HG02763 (cell line): ENCODE data around the gene PLA2G2C.
"Not testable (repeated sequence)": the region's sequence is repeated elsewhere in the genome, so short reads cannot be mapped to it uniquely, and the experiment has no call there.

ENCODE experiments used
- ATAC-seq: cut with Tn5 transposase; IDR thresholded peaks from one replicate; pipeline ENCODE4 v1.9.1; 2021; ENCODE audit warnings: mild to moderate bottlenecking, moderate library complexity; ENCODE audit not compliant: unreplicated experiment

The PLA2G2C gene

GRCh38 chr1:20138346-20138745, 48.0 kb downstream of the PLA2G2C start:
- ATAC-seq = no peak

- no peak for ATAC-seq
These were observed 48.7 kb downstream of the PLA2G2C start for GRCh38 chr1:20137604-20138003.

- ATAC-seq = no peak
These were observed 49.3 kb downstream of the PLA2G2C start for GRCh38 chr1:20137055-20137454.

GRCh38 chr1:20136249-20136648, 50.1 kb downstream of the PLA2G2C start:
- no peak for ATAC-seq

GRCh38 chr1:20134995-20135394, 51.3 kb downstream of the PLA2G2C start:
- ATAC-seq = no peak

- ATAC-seq = not testable (repeated sequence)
These were observed 55.8 kb downstream of the PLA2G2C start for GRCh38 chr1:20130518-20130917.

GRCh38 chr1:20126806-20127440, 59.4 kb downstream of the PLA2G2C start:
- no peak for ATAC-seq

- no peak for ATAC-seq
These were observed 60.1 kb downstream of the PLA2G2C start for GRCh38 chr1:20126041-20126805.

- ATAC-seq = no peak
These were observed 61.2 kb downstream of the PLA2G2C start for GRCh38 chr1:20125100-20125499.

GRCh38 chr1:20124456-20125057, 61.8 kb downstream of the PLA2G2C start:
- ATAC-seq = no peak

GRCh38 chr1:20123722-20124455, 62.4 kb downstream of the PLA2G2C start:
- no peak for ATAC-seq

- ATAC-seq = no peak
These were observed 65.5 kb downstream of the PLA2G2C start for GRCh38 chr1:20120796-20121195.

GRCh38 chr1:20119347-20119746, 67.0 kb downstream of the PLA2G2C start, which contains the start of gene PLA2G2D:
Gene PLA2G2D (minus strand): TSS chr1:20119536. CDS start chr1:20119498, 38 bp downstream.
- ATAC-seq = no peak

- ATAC-seq = no peak
These were observed 69.1 kb downstream of the PLA2G2C start for GRCh38 chr1:20117236-20117635.

GRCh38 chr1:20115916-20116315, 70.4 kb downstream of the PLA2G2C start:
- no peak for ATAC-seq

- no peak for ATAC-seq
These were observed 70.8 kb downstream of the PLA2G2C start for GRCh38 chr1:20115479-20115878.

GRCh38 chr1:20114021-20114648, 72.2 kb downstream of the PLA2G2C start:
- no peak for ATAC-seq
